HL-60 (cell line): Measurements from ENCODE around the gene SDK1.

Source experiments
- POLR2AphosphoS5 ChIP-seq: IDR thresholded peaks from 2 replicates; pipeline ENCODE4 v1.6.1; 2012; ENCODE audit warnings: low read depth
- TF ChIP-seq, protein P1 (sequence below): IDR thresholded peaks from one replicate; pipeline ENCODE4 v1.5.1; 2011; ENCODE audit warnings: low read length, control low read depth, inconsistent platforms; ENCODE audit not compliant: insufficient read depth
- TF ChIP-seq, protein P2 (sequence below): IDR thresholded peaks from 2 replicates; pipeline ENCODE4 v1.6.1; 2012; ENCODE audit warnings: low read depth; ENCODE audit not compliant: insufficient replicate concordance

DNA sequence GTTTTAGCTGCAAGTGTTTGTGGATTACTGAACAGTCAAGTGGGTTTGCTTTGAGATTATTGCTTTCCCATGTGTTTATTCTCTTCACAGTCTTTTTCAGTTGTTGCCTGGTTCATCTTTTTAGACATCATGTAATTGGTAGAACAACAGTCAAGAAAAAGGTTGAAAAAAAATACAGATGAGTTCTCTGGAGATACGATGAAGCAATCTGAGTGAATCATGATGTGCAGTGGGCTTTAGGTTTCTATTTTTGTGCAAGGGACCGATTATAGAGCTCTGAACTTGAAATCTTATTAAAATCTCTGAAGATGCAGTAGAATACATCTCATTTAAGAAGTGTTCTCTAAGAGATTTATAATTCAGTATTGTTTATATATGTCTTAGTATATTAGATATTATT is 145.7 kb downstream of the SDK1 start:
- TF ChIP-seq, protein P1, sequence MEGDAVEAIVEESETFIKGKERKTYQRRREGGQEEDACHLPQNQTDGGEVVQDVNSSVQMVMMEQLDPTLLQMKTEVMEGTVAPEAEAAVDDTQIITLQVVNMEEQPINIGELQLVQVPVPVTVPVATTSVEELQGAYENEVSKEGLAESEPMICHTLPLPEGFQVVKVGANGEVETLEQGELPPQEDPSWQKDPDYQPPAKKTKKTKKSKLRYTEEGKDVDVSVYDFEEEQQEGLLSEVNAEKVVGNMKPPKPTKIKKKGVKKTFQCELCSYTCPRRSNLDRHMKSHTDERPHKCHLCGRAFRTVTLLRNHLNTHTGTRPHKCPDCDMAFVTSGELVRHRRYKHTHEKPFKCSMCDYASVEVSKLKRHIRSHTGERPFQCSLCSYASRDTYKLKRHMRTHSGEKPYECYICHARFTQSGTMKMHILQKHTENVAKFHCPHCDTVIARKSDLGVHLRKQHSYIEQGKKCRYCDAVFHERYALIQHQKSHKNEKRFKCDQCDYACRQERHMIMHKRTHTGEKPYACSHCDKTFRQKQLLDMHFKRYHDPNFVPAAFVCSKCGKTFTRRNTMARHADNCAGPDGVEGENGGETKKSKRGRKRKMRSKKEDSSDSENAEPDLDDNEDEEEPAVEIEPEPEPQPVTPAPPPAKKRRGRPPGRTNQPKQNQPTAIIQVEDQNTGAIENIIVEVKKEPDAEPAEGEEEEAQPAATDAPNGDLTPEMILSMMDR: no peak
- TF ChIP-seq, protein P2, sequence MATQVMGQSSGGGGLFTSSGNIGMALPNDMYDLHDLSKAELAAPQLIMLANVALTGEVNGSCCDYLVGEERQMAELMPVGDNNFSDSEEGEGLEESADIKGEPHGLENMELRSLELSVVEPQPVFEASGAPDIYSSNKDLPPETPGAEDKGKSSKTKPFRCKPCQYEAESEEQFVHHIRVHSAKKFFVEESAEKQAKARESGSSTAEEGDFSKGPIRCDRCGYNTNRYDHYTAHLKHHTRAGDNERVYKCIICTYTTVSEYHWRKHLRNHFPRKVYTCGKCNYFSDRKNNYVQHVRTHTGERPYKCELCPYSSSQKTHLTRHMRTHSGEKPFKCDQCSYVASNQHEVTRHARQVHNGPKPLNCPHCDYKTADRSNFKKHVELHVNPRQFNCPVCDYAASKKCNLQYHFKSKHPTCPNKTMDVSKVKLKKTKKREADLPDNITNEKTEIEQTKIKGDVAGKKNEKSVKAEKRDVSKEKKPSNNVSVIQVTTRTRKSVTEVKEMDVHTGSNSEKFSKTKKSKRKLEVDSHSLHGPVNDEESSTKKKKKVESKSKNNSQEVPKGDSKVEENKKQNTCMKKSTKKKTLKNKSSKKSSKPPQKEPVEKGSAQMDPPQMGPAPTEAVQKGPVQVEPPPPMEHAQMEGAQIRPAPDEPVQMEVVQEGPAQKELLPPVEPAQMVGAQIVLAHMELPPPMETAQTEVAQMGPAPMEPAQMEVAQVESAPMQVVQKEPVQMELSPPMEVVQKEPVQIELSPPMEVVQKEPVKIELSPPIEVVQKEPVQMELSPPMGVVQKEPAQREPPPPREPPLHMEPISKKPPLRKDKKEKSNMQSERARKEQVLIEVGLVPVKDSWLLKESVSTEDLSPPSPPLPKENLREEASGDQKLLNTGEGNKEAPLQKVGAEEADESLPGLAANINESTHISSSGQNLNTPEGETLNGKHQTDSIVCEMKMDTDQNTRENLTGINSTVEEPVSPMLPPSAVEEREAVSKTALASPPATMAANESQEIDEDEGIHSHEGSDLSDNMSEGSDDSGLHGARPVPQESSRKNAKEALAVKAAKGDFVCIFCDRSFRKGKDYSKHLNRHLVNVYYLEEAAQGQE: no peak
- TF ChIP-seq POLR2AphosphoS5: no peak
